Stimulated activated CD8-positive, alpha-beta memory T cell treated with anti-CD3 and anti-CD28 coated beads, Interleukin-4, amount 100 ng/mL, for 48 hours (primary cell): ENCODE measurements around the gene OBSCN.
A peak's percentile ranks its signal among the peaks of the same experiment; 100 is the strongest.

Experiments
- DNase-seq: peaks from one replicate; pipeline ENCODE4 v3.0.0-alpha.2; 2020

The OBSCN gene

GRCh38 chr1:228190778-228191177 lies 17.1 kb upstream of the OBSCN start:
- no peak for DNase-seq

DNA sequence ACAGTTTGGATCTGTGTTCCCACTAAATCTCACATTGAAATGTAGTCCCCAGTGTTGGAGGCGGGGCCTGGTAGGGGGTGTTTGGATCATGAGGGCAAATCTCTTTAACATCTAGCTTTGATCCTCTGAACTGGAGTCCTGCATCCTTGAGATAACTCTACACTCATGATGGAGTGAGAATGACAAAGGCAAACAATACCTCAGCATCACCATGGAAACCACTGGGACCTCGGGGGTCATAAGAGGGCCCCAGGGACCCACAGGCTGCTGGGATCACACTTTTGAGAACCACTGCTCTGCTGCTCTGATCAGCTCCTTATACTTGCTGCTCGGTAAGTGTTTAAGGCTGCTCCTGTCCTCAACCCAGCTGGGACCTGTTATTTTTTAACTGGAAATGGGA lies 13.4 kb upstream of the OBSCN start:
- peak; percentile 9 for DNase-seq

DNA sequence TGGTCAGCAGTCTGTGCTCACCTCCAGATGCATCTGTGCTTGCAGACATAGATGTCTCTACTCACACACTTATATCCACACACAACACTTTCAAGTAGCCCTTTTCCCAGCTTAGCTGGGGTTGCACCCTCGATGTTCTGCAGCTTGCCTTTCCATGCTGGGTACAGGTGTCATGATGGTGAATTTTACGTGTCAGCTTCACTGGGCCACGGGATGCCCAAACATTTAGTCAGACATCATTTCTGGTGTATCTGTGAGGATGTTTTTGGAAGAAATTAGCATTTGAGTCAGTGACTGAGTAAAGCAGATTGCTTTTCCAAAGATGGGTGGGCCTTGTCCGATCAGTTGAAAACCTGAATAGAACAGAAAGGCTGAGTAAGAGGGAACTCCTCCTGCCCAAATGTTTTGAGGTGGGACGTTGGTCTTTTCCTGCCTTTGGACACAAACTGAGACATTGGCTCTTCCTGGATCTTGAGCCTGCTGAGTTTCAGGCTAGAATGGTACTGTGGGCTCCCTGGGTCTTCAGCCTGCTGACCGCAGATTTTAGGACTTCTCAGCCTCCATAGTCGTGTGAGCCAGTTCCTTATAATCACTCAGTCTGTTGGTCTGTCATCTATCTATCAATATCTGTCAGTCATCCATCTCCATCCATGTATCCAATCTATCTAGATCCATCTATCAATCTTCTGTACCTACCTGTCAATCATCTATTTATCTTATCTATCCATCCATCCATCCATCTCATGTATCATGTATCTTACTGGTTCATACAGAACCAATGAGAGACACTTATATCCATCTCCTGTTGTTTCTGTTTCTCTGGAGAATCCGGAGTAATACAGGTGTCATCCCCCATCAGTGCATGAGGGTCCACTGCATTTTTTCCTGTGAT lies 12.7 kb upstream of the OBSCN start:
- peak; percentile 11 for DNase-seq

- DNase-seq = no peak
Measured at GRCh38 chr1:228197555-228198147, 10.2 kb upstream of the OBSCN start.

DNA sequence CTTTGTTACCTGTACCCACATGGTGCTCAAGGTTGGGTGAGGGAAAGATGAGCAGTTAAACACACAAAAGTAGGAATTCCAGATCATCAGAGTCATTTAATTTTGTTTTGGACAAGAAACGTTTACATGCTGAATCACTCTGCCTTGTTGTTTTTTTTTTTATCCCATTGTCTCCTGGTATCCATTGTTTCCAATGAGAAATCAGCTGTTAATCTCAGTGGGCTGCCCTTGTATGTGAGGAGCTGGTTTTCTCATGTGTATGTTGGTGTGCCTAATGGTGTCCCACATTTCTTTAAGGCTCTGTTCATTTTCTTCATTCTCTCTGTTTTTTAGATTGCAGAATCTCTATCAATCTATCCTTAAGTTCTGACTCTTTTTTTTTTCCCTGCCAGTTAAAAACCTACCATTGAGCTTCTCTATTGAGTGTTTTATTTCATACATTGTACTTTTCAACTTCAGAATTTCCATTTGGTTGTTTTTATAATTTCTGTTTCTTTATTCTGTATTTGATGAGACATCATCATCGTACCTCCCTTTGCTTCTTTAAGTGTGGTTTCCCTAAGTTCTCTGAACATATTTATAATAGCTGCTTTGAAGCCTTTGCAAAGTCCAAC lies 8.8 kb upstream of the OBSCN start:
- DNase-seq = no peak

GRCh38 chr1:228204958-228205357 lies 2.9 kb upstream of the OBSCN start:
- no peak for DNase-seq

- no peak for DNase-seq
Measured at GRCh38 chr1:228205526-228206436, 2.1 kb upstream of the OBSCN start.

DNA sequence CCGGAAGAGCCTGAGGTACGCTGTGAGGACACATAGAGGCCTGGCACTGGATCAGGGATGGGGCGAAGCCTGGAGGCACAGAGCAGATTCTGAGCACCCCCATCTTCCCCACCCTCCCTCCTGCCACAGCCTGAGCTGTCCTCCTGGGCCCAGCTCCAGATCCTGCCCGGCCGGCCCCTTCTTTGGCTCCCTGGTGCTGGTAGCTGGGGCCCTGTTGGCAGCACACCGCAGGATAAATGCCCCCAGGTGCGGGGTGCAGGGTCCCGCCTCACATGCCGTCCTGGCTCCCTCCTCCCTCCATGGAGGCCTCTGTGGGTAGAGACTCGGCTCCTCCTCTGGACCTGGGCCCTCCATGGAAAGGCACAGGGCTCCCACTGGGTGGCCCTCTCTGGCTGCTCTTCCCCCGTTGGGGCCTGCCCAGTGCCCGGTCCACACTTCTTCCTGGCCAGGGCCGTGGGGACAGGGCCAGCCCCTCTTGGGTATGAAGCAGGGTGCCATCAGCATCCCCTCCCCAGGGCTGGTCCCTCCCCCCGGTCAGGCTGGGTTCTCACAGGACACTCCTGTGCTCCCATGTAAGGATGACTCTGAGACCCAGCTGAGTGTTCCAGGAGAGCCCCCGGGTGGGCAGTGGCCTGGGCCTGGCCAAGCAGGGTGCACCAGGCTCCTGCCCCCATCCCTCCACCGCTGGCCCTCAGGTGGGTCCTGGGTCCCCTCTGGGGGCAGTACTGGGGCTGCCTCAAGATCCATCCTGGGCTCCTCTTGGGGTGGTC lies 1.1 kb upstream of the OBSCN start:
- DNase-seq = no peak

DNA sequence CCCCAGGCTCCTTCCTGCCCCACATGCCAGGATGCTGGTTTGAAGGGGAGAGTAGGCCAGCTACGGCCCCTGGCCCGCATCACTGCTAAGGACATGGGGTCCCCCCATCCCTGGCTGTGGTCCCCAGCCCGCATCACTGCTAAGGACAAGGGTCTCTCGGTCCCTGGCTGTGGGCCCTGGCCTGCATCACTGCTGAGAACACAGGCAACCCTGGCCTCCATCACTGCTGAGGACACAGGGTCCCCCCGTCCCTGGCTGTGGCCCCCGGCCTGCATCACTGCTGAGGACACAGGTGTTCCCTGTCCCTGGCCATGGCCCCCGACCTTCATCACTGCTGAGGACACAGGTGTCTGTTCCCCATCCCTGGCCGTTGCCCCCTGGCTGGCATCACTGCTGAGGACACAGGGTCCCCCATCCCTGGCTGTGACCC lies 448 bp upstream of the OBSCN start:
- DNase-seq = no peak

DNA sequence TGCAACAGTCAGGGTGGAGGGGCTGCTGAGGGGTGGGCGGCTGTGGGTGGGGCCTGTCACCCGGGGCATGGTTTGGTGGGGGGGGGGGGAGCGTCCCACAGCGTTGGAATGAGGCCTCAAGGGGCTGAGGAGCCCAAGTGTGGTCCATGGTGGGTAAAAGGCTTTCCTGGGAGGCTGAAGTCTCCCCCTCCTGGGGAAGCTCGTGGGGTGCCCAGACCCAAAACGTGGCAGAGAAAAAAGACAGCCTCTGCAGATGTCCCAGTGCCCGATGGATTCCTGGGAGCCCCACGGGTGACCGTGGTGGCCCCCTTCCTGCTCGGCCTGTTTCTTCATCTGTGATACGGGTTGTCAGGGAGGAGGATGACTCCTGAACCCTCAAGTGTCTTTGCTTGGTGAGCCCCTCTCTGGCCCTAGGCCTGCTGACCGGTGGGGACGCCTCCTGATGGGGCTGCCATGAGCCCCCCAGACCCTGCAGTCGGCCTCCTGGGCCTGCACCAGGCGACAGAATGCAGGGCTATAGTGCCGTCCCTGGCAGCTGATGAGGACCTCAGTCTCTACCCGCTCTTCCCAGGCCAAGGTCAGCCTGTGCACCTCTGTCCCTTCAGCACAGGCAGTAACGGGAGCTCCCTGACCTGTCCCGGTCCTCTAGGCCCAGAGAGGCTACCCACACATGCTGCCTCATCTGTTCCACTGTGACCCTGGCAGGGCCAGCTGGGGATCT lies 1.1 kb downstream of the OBSCN start:
- no peak for DNase-seq

DNA sequence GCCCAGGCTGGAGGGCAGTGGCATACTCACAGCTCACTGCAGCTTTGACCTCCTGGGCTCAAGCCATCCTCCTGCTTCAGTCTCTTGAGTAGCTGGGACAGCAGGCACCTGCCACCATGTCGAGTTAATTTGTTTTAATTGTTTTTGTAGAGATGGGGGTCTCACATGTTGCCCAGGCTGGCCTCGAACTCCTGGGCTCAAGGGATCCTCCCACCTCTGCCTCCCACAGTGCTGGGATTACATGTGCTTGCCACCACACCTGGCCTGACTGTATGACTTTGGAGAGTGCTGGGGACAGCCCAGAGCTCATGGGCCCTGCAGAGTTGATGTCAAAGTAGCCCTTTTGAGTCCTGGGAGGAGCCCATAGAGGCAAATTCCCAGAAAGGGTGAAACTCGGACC lies 1.8 kb downstream of the OBSCN start:
- DNase-seq = no peak

DNA sequence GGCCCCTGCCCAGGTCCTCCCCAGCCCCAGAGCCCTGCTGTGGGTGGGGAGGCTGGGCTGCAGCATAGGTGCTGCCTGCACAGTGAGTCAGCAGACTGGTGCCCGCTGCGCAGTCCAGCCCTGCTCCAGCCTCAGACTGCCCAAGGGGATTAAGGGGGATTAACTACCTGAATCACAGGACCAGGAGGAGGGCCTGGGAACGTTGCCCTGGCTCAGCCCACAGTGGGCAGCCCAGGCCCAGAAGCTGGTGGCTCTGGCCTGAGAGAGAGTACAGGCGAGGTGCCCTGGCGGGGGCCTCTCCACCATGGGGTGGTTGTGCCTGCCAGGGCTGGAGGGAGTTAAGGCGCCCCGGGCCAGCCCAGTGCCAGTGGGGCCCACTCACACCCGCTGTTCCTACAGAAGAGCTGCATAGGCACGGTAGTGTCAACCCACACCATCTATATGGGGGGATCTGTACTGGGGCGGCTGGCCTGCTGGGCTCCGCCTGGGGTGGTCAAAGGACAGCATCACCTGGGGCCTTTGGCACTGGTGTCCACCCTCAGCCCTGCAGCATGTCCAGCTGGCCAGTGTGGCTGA lies 2.3 kb downstream of the OBSCN start:
- DNase-seq = no peak

GRCh38 chr1:228210712-228211530 lies 3.1 kb downstream of the OBSCN start:
- DNase-seq = no peak

DNA sequence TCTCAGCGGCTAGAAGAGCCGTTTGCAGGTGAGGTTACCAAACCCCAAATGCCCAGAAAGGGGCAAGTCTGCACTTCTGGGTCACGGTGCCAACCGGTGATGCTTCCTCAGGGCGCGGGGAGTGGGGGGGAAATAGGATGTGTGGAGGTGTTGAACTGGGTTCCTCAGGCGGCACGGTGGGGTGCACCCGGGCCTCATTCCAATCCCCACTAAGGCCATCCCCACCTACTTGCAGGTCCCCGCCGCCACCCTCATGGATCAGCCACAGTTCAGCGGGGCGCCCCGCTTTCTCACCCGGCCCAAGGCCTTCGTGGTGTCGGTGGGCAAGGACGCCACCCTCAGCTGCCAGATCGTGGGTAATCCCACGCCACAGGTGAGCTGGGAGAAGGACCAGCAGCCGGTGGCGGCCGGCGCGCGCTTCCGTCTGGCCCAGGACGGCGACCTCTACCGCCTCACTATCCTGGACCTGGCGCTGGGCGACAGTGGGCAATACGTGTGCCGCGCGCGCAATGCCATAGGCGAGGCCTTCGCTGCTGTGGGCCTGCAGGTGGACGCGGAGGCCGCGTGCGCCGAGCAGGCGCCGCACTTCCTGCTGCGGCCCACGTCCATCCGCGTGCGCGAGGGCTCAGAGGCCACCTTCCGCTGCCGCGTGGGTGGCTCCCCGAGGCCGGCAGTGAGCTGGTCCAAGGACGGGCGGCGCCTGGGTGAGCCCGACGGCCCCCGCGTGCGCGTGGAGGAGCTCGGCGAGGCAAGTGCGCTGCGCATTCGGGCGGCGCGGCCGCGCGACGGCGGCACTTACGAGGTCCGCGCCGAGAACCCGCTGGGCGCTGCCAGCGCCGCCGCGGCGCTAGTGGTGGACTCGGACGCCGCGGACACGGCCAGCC lies 3.9 kb downstream of the OBSCN start:
- no peak for DNase-seq

GRCh38 chr1:228212415-228212965 lies 4.6 kb downstream of the OBSCN start:
- no peak for DNase-seq

DNA sequence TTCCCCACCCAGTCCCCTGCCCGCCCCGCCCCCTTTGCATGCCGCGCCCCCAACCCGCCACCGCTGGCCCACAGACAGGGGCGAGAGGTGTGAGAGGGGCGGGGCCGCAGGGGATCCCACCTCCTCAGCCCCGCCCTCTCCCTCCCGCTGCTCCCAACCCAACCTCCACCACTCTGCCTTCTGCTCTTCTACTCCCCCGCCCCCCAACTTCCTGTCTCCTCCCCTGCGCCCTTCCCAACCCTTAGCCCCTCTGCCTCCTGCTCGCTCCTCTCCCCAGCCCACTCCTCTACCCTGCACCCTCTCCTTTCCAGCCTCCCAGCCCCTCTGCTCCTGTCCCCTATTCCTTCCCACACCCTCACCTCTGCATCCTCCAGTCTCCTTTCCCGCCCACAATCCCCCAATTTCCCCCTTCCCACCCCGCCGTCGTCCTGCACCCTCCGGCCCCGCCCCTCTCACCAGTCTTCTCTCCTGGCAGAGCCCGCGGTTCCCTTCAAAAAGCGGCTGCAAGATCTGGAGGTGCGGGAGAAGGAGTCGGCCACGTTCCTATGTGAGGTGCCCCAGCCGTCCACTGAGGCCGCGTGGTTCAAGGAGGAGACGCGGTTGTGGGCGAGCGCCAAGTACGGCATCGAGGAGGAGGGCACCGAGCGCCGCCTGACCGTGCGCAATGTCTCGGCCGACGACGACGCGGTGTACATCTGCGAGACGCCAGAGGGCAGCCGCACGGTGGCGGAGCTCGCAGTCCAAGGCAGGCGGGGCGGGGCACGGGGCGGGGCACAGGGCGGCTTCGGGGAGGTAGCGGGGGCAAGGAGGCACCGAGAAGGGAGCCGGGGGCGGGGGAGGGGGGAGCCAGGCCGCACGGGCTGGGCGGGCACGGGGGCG lies 5.4 kb downstream of the OBSCN start:
- DNase-seq = peak; percentile 93

- DNase-seq = no peak
Measured at GRCh38 chr1:228213917-228214808, 6.3 kb downstream of the OBSCN start.
